Prostate gland (tissue), 2 donors: ENCODE measurements around the gene TBCEL.

Experiments used
- CTCF ChIP-seq, 4 experiments: fragments of 200-600 bp in 2 of 4; fragments of 450-650 bp in 2 of 4; sonication (generic) in 2 of 4; IDR thresholded peaks; 1 replicate in 3 of 4; 2 replicates in 1 of 4; pipeline ENCODE4 v1.5.1; 2016 to 2019; ENCODE audit warnings: antibody characterized with exemption in 4 of 4, mild to moderate bottlenecking in 2 of 4, moderate library complexity in 2 of 4
- POLR2A ChIP-seq: fragments of 450-650 bp; IDR thresholded peaks from one replicate; pipeline ENCODE4 v1.6.1; 2016; ENCODE audit warnings: antibody characterized with exemption, mild to moderate bottlenecking
- POLR2AphosphoS5 ChIP-seq: sonication (generic); formaldehyde crosslinking; IDR thresholded peaks from one replicate; pipeline ENCODE4 v1.6.1; 2017; ENCODE audit warnings: antibody characterized with exemption

- TF ChIP-seq CTCF (IDR thresholded peaks at IDR 0.05) (no peak), POLR2AphosphoS5 (no peak), POLR2A (no peak)
These were observed 76.0 kb downstream of the TBCEL start for GRCh38 chr11:121099885-121100284.
